Erythroblast (primary cell): ENCODE results near the gene COL16A1.

Experiments
- GATA1 ChIP-seq: IDR thresholded peaks from 2 replicates; pipeline ENCODE4 v1.6.1; 2011; ENCODE audit warnings: low read depth, mild to moderate bottlenecking, control low read depth, low read length, moderate library complexity
- POLR2A ChIP-seq: IDR thresholded peaks from 2 replicates; pipeline ENCODE4 v1.6.1; 2011; ENCODE audit warnings: mild to moderate bottlenecking, low read length

DNA sequence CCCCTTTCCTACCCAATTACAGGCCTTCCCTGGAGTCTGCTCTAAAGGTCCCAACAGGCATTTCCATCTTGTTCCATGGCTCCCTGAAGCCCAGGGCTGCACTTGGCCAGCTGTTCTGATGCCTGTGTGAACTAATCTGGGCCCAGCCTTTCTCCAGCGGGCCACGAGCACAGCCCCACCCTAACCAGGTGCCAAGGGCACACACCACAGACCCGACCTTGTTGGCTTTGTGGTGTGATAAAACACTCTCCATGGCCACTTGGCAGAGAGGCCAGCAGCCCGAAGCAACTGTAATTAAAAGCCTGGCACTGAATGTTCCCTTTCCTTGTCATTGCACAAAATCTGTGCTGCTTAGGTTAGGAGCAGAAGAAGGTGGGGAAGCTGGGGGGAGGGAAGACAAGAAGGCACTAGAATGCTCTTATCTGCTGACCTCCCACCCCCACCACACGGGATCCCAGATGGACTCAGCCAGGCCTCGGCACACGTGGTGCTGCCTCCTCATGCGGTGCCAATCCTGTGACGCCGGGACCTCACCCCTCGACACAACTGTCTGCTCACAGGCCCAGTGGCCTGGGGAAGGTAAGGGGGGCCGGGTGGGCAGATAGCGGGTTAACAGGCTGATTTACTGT lies 76.4 kb downstream of the COL16A1 start:
- no peak for TF ChIP-seq POLR2A
- TF ChIP-seq GATA1: no peak
